A549 (cell line): ENCODE measurements around the gene RPL22. TPM values are rescaled to one million over a fixed set of nuclear protein-coding genes. Genes with fewer than 3 reads are reported as not detected.
A peak's percentile ranks its signal among the peaks of the same experiment; 100 is the strongest.

ENCODE experiments used
- ATAC-seq, 2 experiments: fragments of 200-7000 bp in 1 of 2; fragments of >200 bp in 1 of 2; cut with Nextera tagmentation in 1 of 2; cut with Tn5 transposase in 1 of 2; 3 replicates each; pipeline versions ENCODE4 v1.8.0 to v1.9.1; 2018 to 2020; ENCODE audit warnings: mild to moderate bottlenecking in 1 of 2, moderate library complexity in 1 of 2
- CTCF ChIA-PET: fragments of 300-600 bp; sonication (Branson Sonifier 250); formaldehyde crosslinking; extraction: SDS; loops from one replicate; lab custom pipeline; 2021; ENCODE audit warnings: antibody characterized with exemption, inconsistent platforms; lab: Yijun Ruan, JAX
- POLR2A ChIA-PET: fragments of 350-600 bp; formaldehyde crosslinking; extraction: SDS; loops from one replicate; lab custom pipeline; 2021; ENCODE audit warnings: antibody characterized with exemption, inconsistent platforms; lab: Yijun Ruan, JAX
- DNase-seq, 2 experiments: peaks; one replicate each; pipeline versions ENCODE4 v3.0.0 to v3.0.0-alpha.2; 2011 to 2016; ENCODE audit warnings: low read depth in 1 of 2, low spot score in 1 of 2
- FAIRE-seq: peaks from 2 replicates; lab custom pipeline; 2011; peaks lifted over from hg19 to GRCh38; lab: Jason Lieb, UNC
- H3K27ac ChIP-seq, 2 experiments: fragments of >200 bp; sonication (Bioruptor Twin); formaldehyde crosslinking; 3 replicates each; pipeline ENCODE4 v1.5.1; 2016 to 2017
- H3K4me1 ChIP-seq: fragments of >200 bp; sonication (Bioruptor Twin); formaldehyde crosslinking; 3 replicates; pipeline ENCODE4 v1.6.1; 2016
- H3K4me2 ChIP-seq: fragments of >200 bp; sonication (Bioruptor Twin); formaldehyde crosslinking; 3 replicates; pipeline ENCODE4 v1.6.1; 2016
- H3K4me3 ChIP-seq: fragments of >200 bp; sonication (Bioruptor Twin); formaldehyde crosslinking; 3 replicates; pipeline ENCODE4 v1.5.1; 2016
- H3K9me3 ChIP-seq: fragments of >200 bp; sonication (Bioruptor Twin); formaldehyde crosslinking; 3 replicates; pipeline ENCODE4 v1.6.1; 2016
- ATOH8 ChIP-seq: fragments of 250-450 bp; sonication (Bioruptor Pico); IDR thresholded peaks from 2 replicates; pipeline ENCODE4 v1.5.0; 2020; ENCODE audit warnings: low read depth, mild to moderate bottlenecking, moderate library complexity
- BCL3 ChIP-seq: fragments of >200 bp; sonication (Bioruptor Twin); formaldehyde crosslinking; IDR thresholded peaks from 3 replicates; pipeline ENCODE4 v1.6.1; 2016
- CHD2 ChIP-seq: fragments of 150-350 bp; IDR thresholded peaks from 2 replicates; pipeline ENCODE4 v1.6.1; 2014; ENCODE audit warnings: low read length; ENCODE audit not compliant: partially characterized antibody
- CHD4 ChIP-seq: fragments of 200-600 bp; sonication (generic); IDR thresholded peaks from 2 replicates; pipeline ENCODE4 v1.6.1; 2016; ENCODE audit warnings: antibody characterized with exemption, mild to moderate bottlenecking, borderline replicate concordance
- CTCF ChIP-seq: fragments of >200 bp; sonication (Bioruptor Twin); formaldehyde crosslinking; IDR thresholded peaks from 3 replicates; pipeline ENCODE4 v1.5.1; 2016
- EP300 ChIP-seq, 2 experiments: fragments of >200 bp; sonication (Bioruptor Twin); formaldehyde crosslinking; IDR thresholded peaks; 2 replicates in 1 of 2; 3 replicates in 1 of 2; pipeline ENCODE4 v1.6.1; 2016 to 2017
- HDAC2 ChIP-seq: fragments of 200-600 bp; sonication (generic); IDR thresholded peaks from 2 replicates; pipeline ENCODE4 v1.6.1; 2016
- HEYL ChIP-seq: fragments of 250-450 bp; sonication (Bioruptor Pico); IDR thresholded peaks from 2 replicates; pipeline ENCODE4 v1.8.0; 2021; ENCODE audit warnings: mild to moderate bottlenecking, moderate library complexity
- JUN ChIP-seq, 2 experiments: fragments of >200 bp; sonication (Bioruptor Twin); formaldehyde crosslinking; IDR thresholded peaks; 2 replicates in 1 of 2; 3 replicates in 1 of 2; pipeline ENCODE4 v1.6.1; 2016 to 2017
- JUNB ChIP-seq: fragments of >200 bp; sonication (Bioruptor Twin); formaldehyde crosslinking; IDR thresholded peaks from 2 replicates; pipeline ENCODE4 v1.6.1; 2016
- MAFK ChIP-seq: fragments of 450-650 bp; IDR thresholded peaks from 2 replicates; pipeline ENCODE4 v1.6.1; 2014; ENCODE audit not compliant: partially characterized antibody
- MAX ChIP-seq: IDR thresholded peaks from 2 replicates; pipeline ENCODE4 v1.6.1; 2012
- MAZ ChIP-seq: fragments of 150-350 bp; IDR thresholded peaks from 2 replicates; pipeline ENCODE4 v1.6.1; 2014; ENCODE audit warnings: antibody characterized with exemption, low read depth, low read length, borderline replicate concordance
- PBX3 ChIP-seq: IDR thresholded peaks from 2 replicates; pipeline ENCODE4 v1.6.1; 2012
- RAD21 ChIP-seq, 2 experiments: fragments of >200 bp in 1 of 2; sonication (Bioruptor Twin) in 1 of 2; formaldehyde crosslinking in 1 of 2; IDR thresholded peaks in 1 of 2; conservative IDR thresholded peaks in 1 of 2; 2 replicates in 1 of 2; 3 replicates in 1 of 2; pipeline ENCODE4 v1.6.1; 2012 to 2018; ENCODE audit warnings: inconsistent platforms in 1 of 2
- RARB ChIP-seq: fragments of 250-450 bp; sonication (Bioruptor Pico); IDR thresholded peaks from 2 replicates; pipeline ENCODE4 v1.8.0; 2021; ENCODE audit warnings: mild to moderate bottlenecking, moderate library complexity
- RCOR1 ChIP-seq: fragments of 150-350 bp; IDR thresholded peaks from 2 replicates; pipeline ENCODE4 v1.6.1; 2014; ENCODE audit warnings: antibody characterized with exemption, low read length, low read depth
- REST ChIP-seq: fragments of 200-600 bp; sonication (generic); IDR thresholded peaks from 2 replicates; pipeline ENCODE4 v1.6.1; 2016; ENCODE audit warnings: antibody characterized with exemption, mild to moderate bottlenecking, moderate library complexity
- SMC3 ChIP-seq: fragments of >200 bp; sonication (Bioruptor Twin); formaldehyde crosslinking; IDR thresholded peaks from 3 replicates; pipeline ENCODE4 v1.6.1; 2018; ENCODE audit warnings: inconsistent platforms
- TP53 ChIP-seq: fragments of 250-450 bp; sonication (Bioruptor Pico); IDR thresholded peaks from 2 replicates; pipeline ENCODE4 v1.5.0; 2021; ENCODE audit warnings: mild to moderate bottlenecking, moderate library complexity
- ZFP36 ChIP-seq: fragments of 450-650 bp; IDR thresholded peaks from 2 replicates; pipeline ENCODE4 v1.6.1; 2014; ENCODE audit warnings: borderline replicate concordance; ENCODE audit not compliant: partially characterized antibody
- WGBS: methylation state at CpG from one replicate; pipeline ENCODE4 v1.1.6; 2017; ENCODE audit errors: missing lambda C conversion rate; 5-methylcytosine and 5-hydroxymethylcytosine counted together
- polyA plus RNA-seq, 4 experiments: library from polyadenylated mRNA; depleted of rRNA in 3 of 4; stranded (reverse); fragments of >200 nt; fragmentation: RNase III in 1 of 4; extraction: RNeasy Plus Mini Kit Qiagen cat#74134 plus additional on column Dnase treatment in 1 of 4; gene quantifications; 2 replicates in 3 of 4; 3 replicates in 1 of 4; pipeline ENCODE4 v1.2.3, GENCODE V29; 2011 to 2017

Gene RPL22
- polyA plus RNA-seq, 2 of the 4 experiments (the other 2 are of a cell fraction), result 373 to 377 TPM

- ChIA-PET POLR2A (no interaction called here), CTCF (interaction anchor here (0.6 to 3.2 kb wide), 22 partner anchors 9 to 138 kb away, joined by 3 to 18 read pairs (median 4); no protein-coding TSS in a partner anchor)
- ATAC-seq, result peak; percentile 79 to 90
- Histone ChIP-seq H3K4me1 (no peaks in the 10 kb centered on the region), H3K9me3 (no peaks in the 10 kb centered on the region), H3K27ac (no peak overlapping the region), H3K4me3 (no peak overlapping the region), H3K4me2 (no peak overlapping the region)
- WGBS, result 55% methylated on average over 2 of the region's 10 CpGs
- peak; percentile 33 to 41 for DNase-seq
- FAIRE-seq, result no peak
- no peak for TF ChIP-seq ZFP36
- TF ChIP-seq JUN (IDR thresholded peaks at IDR 0.05), result no peak
- no peak for TF ChIP-seq JUNB
- peak; percentile 48 for TF ChIP-seq CTCF
- TF ChIP-seq MAX, result no peak
- no peak for TF ChIP-seq MAFK
- TF ChIP-seq SMC3, result peak; percentile 66
- TF ChIP-seq RARB (CRISPR knock-in tag), result no peak
- peak; percentile 48 to 61 for TF ChIP-seq RAD21 (conservative IDR thresholded peaks at IDR 0.05 in 1 of 2, IDR thresholded peaks at IDR 0.05 in 1 of 2)
- TF ChIP-seq, all 56 proteins: peak for 3
These were observed 27.8 kb downstream of the RPL22 start for GRCh38 chr1:6171548-6172124.

- DNase-seq, result no peak
- ATAC-seq, result no peak
- no peak for FAIRE-seq
- ChIA-PET CTCF (interaction anchor here (0.6 to 3.2 kb wide), 16 partner anchors 8 to 137 kb away, joined by 3 to 18 read pairs (median 4); no protein-coding TSS in a partner anchor), POLR2A (no interaction called here)
- Histone ChIP-seq H3K4me3 (no peak overlapping the region), H3K4me2 (no peak overlapping the region), H3K4me1 (no peaks in the 10 kb centered on the region), H3K9me3 (no peaks in the 10 kb centered on the region), H3K27ac (no peak overlapping the region)
- no peak for TF ChIP-seq HEYL
- TF ChIP-seq RARB (CRISPR knock-in tag), result no peak
- no peak for TF ChIP-seq CTCF
- TF ChIP-seq ATOH8 (CRISPR knock-in tag), result no peak
- no peak for TF ChIP-seq CHD4
- no peak for TF ChIP-seq HDAC2
- no peak for TF ChIP-seq MAX
- no peak for TF ChIP-seq EP300 (IDR thresholded peaks at IDR 0.05)
- no peak for TF ChIP-seq JUNB
- no peak for TF ChIP-seq RCOR1
- TF ChIP-seq BCL3, result no peak
- no peak for TF ChIP-seq RAD21 (conservative IDR thresholded peaks at IDR 0.05 in 1 of 2, IDR thresholded peaks at IDR 0.05 in 1 of 2)
- TF ChIP-seq CHD2, result no peak
- TF ChIP-seq REST, result no peak
- no peak for TF ChIP-seq TP53 (CRISPR knock-in tag)
- TF ChIP-seq MAZ, result no peak
- TF ChIP-seq PBX3, result no peak
- whole genome bisulfite sequencing, result 59% methylated on average over 4 of the region's 19 CpGs
These were observed 28.6 kb downstream of the RPL22 start for GRCh38 chr1:6170742-6171201.
